ENCODE measurements around the gene NT5DC2. TPM values are rescaled to one million over a fixed set of nuclear protein-coding genes. Genes with fewer than 3 reads are reported as not detected.

Gene NT5DC2
- total RNA-seq, 6 experiments from 2014 or later = 1.1 to 12.5 (median 3.9) TPM

GRCh38 chr3:52516509-52517195, 17.0 kb downstream of the NT5DC2 start:
- Histone ChIP-seq H3K4me1 (no peaks in the 10 kb centered on the region), H3K9me3 (no peaks in the 10 kb centered on the region), H3K36me3 (no peaks in the 10 kb centered on the region), H3K27me3 (no peaks in the 10 kb centered on the region), H3K27ac (no peak overlapping the region), H3K4me3 (no peak overlapping the region)
- intact Hi-C loops (cut with DNase I) = no loop called here
- no peak for DNase-seq
- 82% methylated on average over 8 of the region's 19 CpGs for WGBS (ENCODE audit: insufficient coverage, low coverage, low lambda C conversion rate, missing lambda C conversion rate)
- no peak for TF ChIP-seq POLR2A (IDR thresholded peaks at IDR 0.05)
- no peak for TF ChIP-seq CTCF (IDR thresholded peaks at IDR 0.05)
- ATAC-seq = no peak

- ATAC-seq (no peak), DNase-seq (no peak)
- 0% methylated on average over 3 of the region's 6 CpGs for WGBS (ENCODE audit: insufficient coverage, low coverage, low lambda C conversion rate, missing lambda C conversion rate)
- Histone ChIP-seq H3K4me3 (no peak overlapping the region), H3K4me1 (no peaks in the 10 kb centered on the region), H3K9me3 (no peaks in the 10 kb centered on the region), H3K27me3 (no peaks in the 10 kb centered on the region), H3K27ac (no peak overlapping the region), H3K36me3 (no peaks in the 10 kb centered on the region)
- intact Hi-C loops (cut with DNase I) = no loop called here
- no peak for TF ChIP-seq CTCF (IDR thresholded peaks at IDR 0.05)
- TF ChIP-seq POLR2A (IDR thresholded peaks at IDR 0.05) = no peak
These were observed 18.5 kb downstream of the NT5DC2 start for GRCh38 chr3:52515192-52515591.

GRCh38 chr3:52514576-52514975, 19.1 kb downstream of the NT5DC2 start:
- Histone ChIP-seq H3K27ac (no peak overlapping the region), H3K4me3 (no peak overlapping the region), H3K9me3 (no peaks in the 10 kb centered on the region), H3K36me3 (no peaks in the 10 kb centered on the region), H3K27me3 (no peaks in the 10 kb centered on the region), H3K4me1 (no peaks in the 10 kb centered on the region)
- TF ChIP-seq CTCF (IDR thresholded peaks at IDR 0.05) (no peak), POLR2A (IDR thresholded peaks at IDR 0.05) (no peak)
- WGBS (ENCODE audit: insufficient coverage, low coverage, low lambda C conversion rate, missing lambda C conversion rate) = 67% methylated on average over 1 of the region's 11 CpGs
- DNase-seq (no peak), ATAC-seq (no peak)
- intact Hi-C loops (cut with DNase I) = no loop called here

DNA sequence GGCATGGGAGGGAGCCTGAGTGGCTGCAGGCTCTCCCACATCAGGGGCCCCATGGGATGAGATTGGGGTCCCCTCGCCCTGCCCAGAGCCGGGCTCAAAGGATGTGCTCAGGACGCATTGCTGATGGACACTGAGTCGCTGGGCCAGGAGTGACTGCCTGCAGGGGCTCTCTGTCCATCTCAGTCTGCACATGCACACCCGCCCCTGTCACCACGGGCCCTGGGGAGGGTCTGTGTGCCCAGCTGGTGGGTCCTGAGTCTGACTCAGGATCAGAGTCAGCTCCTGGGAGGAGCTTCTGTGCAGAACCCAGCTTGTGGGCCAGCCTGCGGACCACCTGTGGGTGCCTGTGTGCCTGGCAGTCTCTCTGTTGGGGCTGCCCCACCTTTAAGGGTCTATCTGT, 20.4 kb downstream of the NT5DC2 start:
- ATAC-seq (no peak), DNase-seq (no peak)
- no peak for TF ChIP-seq CTCF (IDR thresholded peaks at IDR 0.05)
- TF ChIP-seq POLR2A (IDR thresholded peaks at IDR 0.05) = no peak
- intact Hi-C loops (cut with DNase I) = no loop called here
- no CpG with 5 or more reads among the region's 7 CpGs for WGBS (ENCODE audit: insufficient coverage, low coverage, low lambda C conversion rate, missing lambda C conversion rate)
- H3K36me3 ChIP-seq = no peaks in the 10 kb centered on the region
- H3K9me3 ChIP-seq = no peaks in the 10 kb centered on the region
- H3K27me3 ChIP-seq = no peaks in the 10 kb centered on the region
- no peak overlapping the region for H3K27ac ChIP-seq
- H3K4me3 ChIP-seq = no peak overlapping the region
- no peaks in the 10 kb centered on the region for H3K4me1 ChIP-seq
